Upper lobe of right lung (tissue), 1 donor: ENCODE measurements around the gene TESMIN. TPM values are rescaled to one million over a fixed set of nuclear protein-coding genes. Genes with fewer than 3 reads are reported as not detected.

Experiments used
- ATAC-seq: fragments of 200-7000 bp; cut with Tn5 transposase; one replicate; pipeline ENCODE4 v1.9.1; 2020; ENCODE audit warnings: mild to moderate bottlenecking, moderate library complexity
- DNase-seq: peaks from one replicate; pipeline ENCODE4 v3.0.0-alpha.2; 2020
- H3K27ac ChIP-seq: fragments of 200-600 bp; one replicate; pipeline ENCODE4 v1.8.0; 2022
- H3K27me3 ChIP-seq: fragments of 200-600 bp; one replicate; pipeline ENCODE4 v1.8.0; 2022; ENCODE audit warnings: mild to moderate bottlenecking
- H3K36me3 ChIP-seq: fragments of 200-600 bp; one replicate; pipeline ENCODE4 v1.8.0; 2022
- H3K4me1 ChIP-seq: fragments of 200-600 bp; one replicate; pipeline ENCODE4 v1.8.0; 2022
- H3K4me3 ChIP-seq: fragments of 200-600 bp; one replicate; pipeline ENCODE4 v1.8.0; 2022; ENCODE audit warnings: mild to moderate bottlenecking
- H3K9me3 ChIP-seq: fragments of 200-600 bp; one replicate; pipeline ENCODE4 v1.8.0; 2022
- intact Hi-C: fragments of 100-400 bp; cut with DNase I; formaldehyde crosslinking; loops from one replicate; pipeline ENCODE4 v1.11.0; 2022
- total RNA-seq: library from RNA; stranded (reverse); fragmentation: NEBNext Ultra II Directional; extraction: Animal tissue kit (Norgen Biotek cat#: 25700); gene quantifications from one replicate; pipeline ENCODE4 v1.2.1, GENCODE V29; 2021
- TF ChIP-seq, protein P1 (sequence below): fragments of 200-600 bp; IDR thresholded peaks from one replicate; pipeline ENCODE4 v1.8.0; 2022; ENCODE audit warnings: antibody characterized with exemption
- donor health status: DM: no; HTN: yes; CAD: no; lungs with severe emphysema.

TESMIN gene
- total RNA-seq, 1 donor from 2014 or later: 0.81 TPM

DNA sequence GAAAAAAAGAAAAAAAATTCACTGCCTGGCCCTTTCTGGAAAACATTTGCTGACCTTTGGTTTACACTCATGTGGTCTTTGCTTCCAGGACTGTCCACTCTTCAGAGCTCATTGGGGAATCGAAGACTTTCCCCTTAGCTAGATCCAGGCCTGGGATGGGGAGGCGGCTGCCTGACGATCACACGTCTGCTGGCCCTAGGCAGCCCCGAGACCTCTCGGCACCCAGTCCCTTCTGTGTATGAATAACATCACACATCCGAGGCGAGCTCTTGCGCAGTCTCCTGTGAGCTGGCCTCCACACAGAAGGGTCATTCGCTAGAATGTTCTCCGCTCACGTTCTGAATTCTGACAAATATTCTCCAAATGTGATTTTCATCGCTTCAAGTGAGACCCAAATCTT is 92.7 kb downstream of the TESMIN start:
- intact Hi-C loops: no loop called here
- Histone ChIP-seq H3K27me3 (no peaks in the 10 kb centered on the region), H3K4me3 (no peak overlapping the region), H3K27ac (no peak overlapping the region), H3K9me3 (no peaks in the 10 kb centered on the region), H3K4me1 (no peaks in the 10 kb centered on the region), H3K36me3 (no peaks in the 10 kb centered on the region)
- TF ChIP-seq, protein P1, sequence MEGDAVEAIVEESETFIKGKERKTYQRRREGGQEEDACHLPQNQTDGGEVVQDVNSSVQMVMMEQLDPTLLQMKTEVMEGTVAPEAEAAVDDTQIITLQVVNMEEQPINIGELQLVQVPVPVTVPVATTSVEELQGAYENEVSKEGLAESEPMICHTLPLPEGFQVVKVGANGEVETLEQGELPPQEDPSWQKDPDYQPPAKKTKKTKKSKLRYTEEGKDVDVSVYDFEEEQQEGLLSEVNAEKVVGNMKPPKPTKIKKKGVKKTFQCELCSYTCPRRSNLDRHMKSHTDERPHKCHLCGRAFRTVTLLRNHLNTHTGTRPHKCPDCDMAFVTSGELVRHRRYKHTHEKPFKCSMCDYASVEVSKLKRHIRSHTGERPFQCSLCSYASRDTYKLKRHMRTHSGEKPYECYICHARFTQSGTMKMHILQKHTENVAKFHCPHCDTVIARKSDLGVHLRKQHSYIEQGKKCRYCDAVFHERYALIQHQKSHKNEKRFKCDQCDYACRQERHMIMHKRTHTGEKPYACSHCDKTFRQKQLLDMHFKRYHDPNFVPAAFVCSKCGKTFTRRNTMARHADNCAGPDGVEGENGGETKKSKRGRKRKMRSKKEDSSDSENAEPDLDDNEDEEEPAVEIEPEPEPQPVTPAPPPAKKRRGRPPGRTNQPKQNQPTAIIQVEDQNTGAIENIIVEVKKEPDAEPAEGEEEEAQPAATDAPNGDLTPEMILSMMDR: no peak
- DNase-seq (no peak), ATAC-seq (no peak)

DNA sequence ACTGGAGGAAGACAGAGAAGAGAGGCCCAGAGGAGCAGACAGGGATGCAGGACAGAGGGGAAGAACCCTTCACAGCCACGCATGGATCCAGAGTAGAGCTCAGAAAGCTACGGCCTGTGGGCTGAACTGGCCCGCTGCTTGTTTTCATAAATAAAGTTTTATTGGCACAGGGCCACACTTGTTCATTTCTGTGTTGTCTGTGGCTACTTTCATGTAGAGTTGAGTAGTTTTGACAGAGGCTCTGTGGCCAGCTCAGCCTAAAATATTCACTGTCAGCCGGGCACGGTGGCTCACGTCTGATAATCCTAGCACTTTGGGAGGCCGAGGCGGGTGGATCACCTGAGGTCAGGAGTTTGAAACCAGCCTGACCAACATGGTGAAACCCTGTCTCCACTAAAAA is 93.2 kb downstream of the TESMIN start:
- H3K4me3 ChIP-seq: no peak overlapping the region
- H3K9me3 ChIP-seq: no peaks in the 10 kb centered on the region
- intact Hi-C loops: no loop called here
- no peaks in the 10 kb centered on the region for H3K27me3 ChIP-seq
- no peak overlapping the region for H3K27ac ChIP-seq
- no peaks in the 10 kb centered on the region for H3K36me3 ChIP-seq
- ATAC-seq (no peak), DNase-seq (no peak)
- no peaks in the 10 kb centered on the region for H3K4me1 ChIP-seq
- TF ChIP-seq, protein P1: no peak

Other genes with a start within 250 kb of the TESMIN start
- gene GAL, start 67.0 kb downstream of the TESMIN start, total RNA-seq: not detected
- gene CPT1A, start 90.4 kb upstream of the TESMIN start, total RNA-seq: 76.4 TPM
- gene MRPL21, start 152.3 kb upstream of the TESMIN start, total RNA-seq: 36.3 TPM
- gene IGHMBP2, start 152.4 kb upstream of the TESMIN start, total RNA-seq: 20.3 TPM
- gene MRGPRD, start 229.5 kb upstream of the TESMIN start, total RNA-seq: not detected